HepG2 (cell line): Measurements from ENCODE around the gene SERPINA9. TPM values are rescaled to one million over a fixed set of nuclear protein-coding genes. Genes with fewer than 3 reads are reported as not detected.
A peak's percentile ranks its signal among the peaks of the same experiment; 100 is the strongest.

Experiments used
- ATAC-seq: fragments of 200-7000 bp; cut with Tn5 transposase; 3 replicates; pipeline ENCODE4 v1.9.1; 2020; ENCODE audit warnings: mild to moderate bottlenecking, moderate library complexity
- BruUV-seq: library from RNA; stranded (reverse); fragments of 400-500 nt; replicated peaks from 2 replicates; lab custom pipeline; 2021; lab: Mats Ljungman, UMichigan
- CTCF ChIA-PET: fragments of 300-600 bp; formaldehyde crosslinking; extraction: SDS; loops from one replicate; lab custom pipeline; 2021; ENCODE audit warnings: low total read pairs, inconsistent platforms, low intra/inter-chr PET ratio; lab: Yijun Ruan, JAX
- POLR2A ChIA-PET: fragments of 350-600 bp; sonication (Branson Sonifier 250); formaldehyde crosslinking; loops from one replicate; lab custom pipeline; 2020; ENCODE audit warnings: antibody characterized with exemption, inconsistent platforms; lab: Yijun Ruan, JAX
- DNase-seq: peaks from one replicate; pipeline ENCODE4 v3.0.0-alpha.2; 2015; ENCODE audit warnings: low spot score
- FAIRE-seq: peaks from 3 replicates; lab custom pipeline; 2011; peaks lifted over from hg19 to GRCh38; lab: Jason Lieb, UNC
- H2AFZ ChIP-seq: one replicate; pipeline ENCODE4 v1.6.1; 2011; ENCODE audit warnings: low read length, inconsistent platforms
- H3K27ac ChIP-seq: fragments of 300-600 bp; 3 replicates; pipeline ENCODE4 v1.8.0; 2011; ENCODE audit warnings: mixed run types, mild to moderate bottlenecking, mixed read lengths, low read length, inconsistent platforms; ENCODE audit not compliant: insufficient read depth; ENCODE audit errors: extremely low read length
- H3K27me3 ChIP-seq, 2 experiments: fragments of 200-600 bp in 1 of 2; 2 replicates in 1 of 2; 3 replicates in 1 of 2; pipeline versions ENCODE4 v1.6.0 to v1.8.0; 2011; ENCODE audit warnings: low read length in 2 of 2, mild to moderate bottlenecking in 2 of 2, moderate library complexity in 2 of 2, inconsistent platforms in 1 of 2; ENCODE audit not compliant: insufficient read depth in 2 of 2, control insufficient read depth in 1 of 2
- H3K36me3 ChIP-seq, 2 experiments: fragments of 200-600 bp in 1 of 2; replicated peaks in 1 of 2; 2 replicates in 1 of 2; 3 replicates in 1 of 2; pipeline versions ENCODE4 v1.5.1 to v1.8.0; 2011; ENCODE audit warnings: low read length in 2 of 2, inconsistent platforms in 1 of 2; ENCODE audit not compliant: insufficient read depth in 2 of 2, control insufficient read depth in 1 of 2
- H3K4me1 ChIP-seq: 2 replicates; pipeline ENCODE4 v1.5.1; 2012; ENCODE audit warnings: low read length, inconsistent platforms; ENCODE audit not compliant: insufficient read depth
- H3K4me2 ChIP-seq: 2 replicates; pipeline ENCODE4 v1.6.0; 2011; ENCODE audit warnings: low read depth, low read length, inconsistent platforms
- H3K4me3 ChIP-seq, 3 experiments: fragments of 200-600 bp in 1 of 3; sonication (generic), shearing (Covaris generic) in 1 of 3; replicated peaks in 1 of 3; 2 replicates each; pipeline ENCODE4 v1.5.1; 2011 to 2016; ENCODE audit warnings: low read length in 3 of 3, inconsistent platforms in 2 of 3, low read depth in 2 of 3, mild to moderate bottlenecking in 2 of 3, control low read depth in 1 of 3, mixed read lengths in 1 of 3; ENCODE audit not compliant: insufficient read depth in 1 of 3
- H3K79me2 ChIP-seq: one replicate; pipeline ENCODE4 v1.6.1; 2011; ENCODE audit warnings: low read length, inconsistent platforms; ENCODE audit not compliant: insufficient read depth
- H3K9ac ChIP-seq: 2 replicates; pipeline ENCODE4 v1.6.0; 2011; ENCODE audit warnings: mild to moderate bottlenecking, low read depth, low read length, inconsistent platforms; ENCODE audit not compliant: insufficient read depth
- H3K9me3 ChIP-seq: 2 replicates; pipeline ENCODE4 v1.5.1; 2012; ENCODE audit warnings: mild to moderate bottlenecking, low read length
- H4K20me1 ChIP-seq: 2 replicates; pipeline ENCODE4 v1.6.0; 2011; ENCODE audit warnings: inconsistent platforms, mild to moderate bottlenecking, low read length, moderate library complexity; ENCODE audit not compliant: insufficient read depth
- BORCS8-MEF2B ChIP-seq: sonication (generic); formaldehyde crosslinking; IDR thresholded peaks from 2 replicates; pipeline ENCODE4 v1.8.0; 2022; ENCODE audit warnings: mild to moderate bottlenecking, missing genetic modification reagents
- CENPBD1 ChIP-seq: sonication (generic); formaldehyde crosslinking; IDR thresholded peaks from 2 replicates; pipeline ENCODE4 v1.8.0; 2022; ENCODE audit warnings: missing genetic modification reagents, low read depth, mild to moderate bottlenecking, borderline replicate concordance
- HMGXB4 ChIP-seq, 2 experiments: sonication (generic) in 1 of 2; formaldehyde crosslinking in 1 of 2; IDR thresholded peaks; 2 replicates each; pipeline versions ENCODE4 v1.4.0 to v1.6.1; 2018 to 2020; ENCODE audit warnings: missing genetic modification reagents in 2 of 2, borderline replicate concordance in 1 of 2, low read depth in 1 of 2, mild to moderate bottlenecking in 1 of 2, missing biosample characterization in 1 of 2
- KLF12 ChIP-seq: sonication (generic); formaldehyde crosslinking; IDR thresholded peaks from 2 replicates; pipeline ENCODE4 v1.4.0; 2020; ENCODE audit warnings: missing genetic modification reagents, borderline replicate concordance
- PLSCR1 ChIP-seq: sonication (generic); formaldehyde crosslinking; IDR thresholded peaks from 2 replicates; pipeline ENCODE4 v1.5.0; 2020; ENCODE audit warnings: missing genetic modification reagents, mild to moderate bottlenecking, borderline replicate concordance
- RFX3 ChIP-seq: IDR thresholded peaks from 2 replicates; pipeline ENCODE4 v1.6.1; 2016; ENCODE audit warnings: missing biosample characterization, missing genetic modification reagents
- ZNF124 ChIP-seq: sonication (generic); formaldehyde crosslinking; IDR thresholded peaks from 2 replicates; pipeline ENCODE4 v1.4.0; 2020; ENCODE audit warnings: missing genetic modification reagents
- ZNF33A ChIP-seq: sonication (generic); formaldehyde crosslinking; IDR thresholded peaks from 2 replicates; pipeline ENCODE4 v1.5.1; 2020; ENCODE audit warnings: missing genetic modification reagents, mild to moderate bottlenecking, moderate library complexity, borderline replicate concordance
- WGBS: methylation state at CpG from one replicate; pipeline ENCODE4 v1.1.6; 2017; ENCODE audit warnings: low lambda C conversion rate; 5-methylcytosine and 5-hydroxymethylcytosine counted together
- in situ Hi-C: cut with HindIII; loops from 2 replicates; pipeline ENCODE4 v1.10.0; 2017; ENCODE audit warnings: low pct_unique_long_range_greater_than_20kb; ENCODE audit not compliant: extremely low pct_ligation_motif_present
- intact Hi-C: fragments of 100-400 bp; cut with micrococcal nuclease; formaldehyde crosslinking; loops from one replicate; pipeline ENCODE4 v1.10.0; 2022; ENCODE audit not compliant: unreplicated experiment
- polyA plus RNA-seq, 8 experiments: library from polyadenylated mRNA; depleted of rRNA in 3 of 8; stranded (reverse) in 7 of 8; unstranded in 1 of 8; fragments of >200 nt; fragmentation: Illumina TruSeq in 4 of 8; extraction: Trizol in 4 of 8; gene quantifications; 2 replicates each; pipeline versions ENCODE4 v1.2.1 to v1.2.3, GENCODE V29; 2011 to 2016; ENCODE audit warnings: low read depth in 4 of 8, missing spikeins in 1 of 8, mixed read lengths in 1 of 8; ENCODE audit not compliant: insufficient read depth in 1 of 8
- total RNA-seq, 5 experiments: library from RNA; depleted of rRNA; stranded (reverse); fragments of >200 nt; fragmentation: Illumina TruSeq; extraction: Trizol; gene quantifications; 2 replicates each; pipeline ENCODE4 v1.2.3, GENCODE V29; 2016; ENCODE audit warnings: low read depth in 1 of 5
- TF ChIP-seq, protein P1 (sequence below): IDR thresholded peaks from 2 replicates; pipeline ENCODE4 v1.4.0; 2020; ENCODE audit warnings: mild to moderate bottlenecking, missing genetic modification reagents
- TF ChIP-seq, protein P2 (sequence below): sonication (generic); formaldehyde crosslinking; IDR thresholded peaks from 2 replicates; pipeline ENCODE4 v1.4.0; 2020; ENCODE audit warnings: mild to moderate bottlenecking, missing genetic modification reagents

The SERPINA9 gene
- total and polyA plus RNA-seq, 2 of the 13 experiments (the other 11 are each of a cell fraction or from before 2014, with no cell fraction given), result 0.21 TPM; not detected in 1

DNA sequence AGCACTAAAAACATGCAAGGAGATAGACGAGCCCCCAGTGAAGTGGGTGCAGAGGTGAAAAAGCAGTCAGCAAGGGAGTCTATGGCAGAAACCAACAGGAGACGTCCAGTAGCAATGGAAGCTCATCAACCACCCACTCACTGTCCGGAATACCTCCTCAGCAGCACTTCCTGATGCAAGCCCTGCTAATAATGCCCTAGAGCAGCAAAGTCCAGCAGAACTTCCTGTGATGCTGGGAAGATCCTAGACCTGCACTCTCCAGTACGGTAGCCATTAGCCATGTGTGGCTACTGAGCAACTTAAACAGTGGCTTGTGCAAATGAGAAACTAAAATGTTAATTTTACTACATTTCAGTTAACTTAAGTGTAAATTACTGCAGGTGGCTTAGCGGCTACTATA lies 11.0 kb downstream of the SERPINA9 start:
- intact Hi-C loops (no loop called here), in situ Hi-C loops (no loop called here)
- no peak overlapping the region for H2AFZ ChIP-seq
- no peak overlapping the region for H3K9ac ChIP-seq
- FAIRE-seq, result no peak
- no peaks in the 10 kb centered on the region for H3K36me3 ChIP-seq
- peak overlapping the region; percentile 15 for H3K4me2 ChIP-seq
- no peak for DNase-seq
- H4K20me1 ChIP-seq, result no peaks in the 10 kb centered on the region
- BruUV-seq, result no TSS peak
- ChIA-PET POLR2A (interaction anchor here (0.7 to 1.8 kb wide), 4 partner anchors 13 to 147 kb away, joined by 3 to 13 read pairs (median 4); partner anchors contain the start of genes SERPINA11 and SERPINA3), CTCF (no interaction called here)
- ATAC-seq, result 0 out of 3 replicates have a peak, but pooled peaks have one; percentile 13
- H3K27ac ChIP-seq, result peak overlapping the region; percentile 5
- H3K4me1 ChIP-seq, result peaks cover 75% of the 10 kb centered on the region
- H3K79me2 ChIP-seq, result no peaks in the 10 kb centered on the region
- WGBS, result 87% methylated on average over 4 of the region's 5 CpGs
- H3K9me3 ChIP-seq, result no peaks in the 10 kb centered on the region
- no peak overlapping the region for H3K4me3 ChIP-seq
- H3K27me3 ChIP-seq, result no peaks in the 10 kb centered on the region
- TF ChIP-seq, protein P1, sequence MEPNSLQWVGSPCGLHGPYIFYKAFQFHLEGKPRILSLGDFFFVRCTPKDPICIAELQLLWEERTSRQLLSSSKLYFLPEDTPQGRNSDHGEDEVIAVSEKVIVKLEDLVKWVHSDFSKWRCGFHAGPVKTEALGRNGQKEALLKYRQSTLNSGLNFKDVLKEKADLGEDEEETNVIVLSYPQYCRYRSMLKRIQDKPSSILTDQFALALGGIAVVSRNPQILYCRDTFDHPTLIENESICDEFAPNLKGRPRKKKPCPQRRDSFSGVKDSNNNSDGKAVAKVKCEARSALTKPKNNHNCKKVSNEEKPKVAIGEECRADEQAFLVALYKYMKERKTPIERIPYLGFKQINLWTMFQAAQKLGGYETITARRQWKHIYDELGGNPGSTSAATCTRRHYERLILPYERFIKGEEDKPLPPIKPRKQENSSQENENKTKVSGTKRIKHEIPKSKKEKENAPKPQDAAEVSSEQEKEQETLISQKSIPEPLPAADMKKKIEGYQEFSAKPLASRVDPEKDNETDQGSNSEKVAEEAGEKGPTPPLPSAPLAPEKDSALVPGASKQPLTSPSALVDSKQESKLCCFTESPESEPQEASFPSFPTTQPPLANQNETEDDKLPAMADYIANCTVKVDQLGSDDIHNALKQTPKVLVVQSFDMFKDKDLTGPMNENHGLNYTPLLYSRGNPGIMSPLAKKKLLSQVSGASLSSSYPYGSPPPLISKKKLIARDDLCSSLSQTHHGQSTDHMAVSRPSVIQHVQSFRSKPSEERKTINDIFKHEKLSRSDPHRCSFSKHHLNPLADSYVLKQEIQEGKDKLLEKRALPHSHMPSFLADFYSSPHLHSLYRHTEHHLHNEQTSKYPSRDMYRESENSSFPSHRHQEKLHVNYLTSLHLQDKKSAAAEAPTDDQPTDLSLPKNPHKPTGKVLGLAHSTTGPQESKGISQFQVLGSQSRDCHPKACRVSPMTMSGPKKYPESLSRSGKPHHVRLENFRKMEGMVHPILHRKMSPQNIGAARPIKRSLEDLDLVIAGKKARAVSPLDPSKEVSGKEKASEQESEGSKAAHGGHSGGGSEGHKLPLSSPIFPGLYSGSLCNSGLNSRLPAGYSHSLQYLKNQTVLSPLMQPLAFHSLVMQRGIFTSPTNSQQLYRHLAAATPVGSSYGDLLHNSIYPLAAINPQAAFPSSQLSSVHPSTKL (CRISPR knock-in tag), result no peak
- TF ChIP-seq RFX3 (CRISPR knock-in tag) (no peak), BORCS8-MEF2B (CRISPR knock-in tag) (no peak), HMGXB4 (CRISPR knock-in tag; IDR thresholded peaks at IDR 0.05; ENCODE audit: borderline replicate concordance in 1 of 2, low read depth in 1 of 2) (no peak), CENPBD1 (CRISPR knock-in tag) (no peak), KLF12 (CRISPR knock-in tag) (0 out of 2 replicates have a peak, but pooled peaks have one; percentile 19), ZNF33A (CRISPR knock-in tag) (no peak), PLSCR1 (no peak), ZNF124 (CRISPR knock-in tag) (no peak)
- TF ChIP-seq, protein P2, sequence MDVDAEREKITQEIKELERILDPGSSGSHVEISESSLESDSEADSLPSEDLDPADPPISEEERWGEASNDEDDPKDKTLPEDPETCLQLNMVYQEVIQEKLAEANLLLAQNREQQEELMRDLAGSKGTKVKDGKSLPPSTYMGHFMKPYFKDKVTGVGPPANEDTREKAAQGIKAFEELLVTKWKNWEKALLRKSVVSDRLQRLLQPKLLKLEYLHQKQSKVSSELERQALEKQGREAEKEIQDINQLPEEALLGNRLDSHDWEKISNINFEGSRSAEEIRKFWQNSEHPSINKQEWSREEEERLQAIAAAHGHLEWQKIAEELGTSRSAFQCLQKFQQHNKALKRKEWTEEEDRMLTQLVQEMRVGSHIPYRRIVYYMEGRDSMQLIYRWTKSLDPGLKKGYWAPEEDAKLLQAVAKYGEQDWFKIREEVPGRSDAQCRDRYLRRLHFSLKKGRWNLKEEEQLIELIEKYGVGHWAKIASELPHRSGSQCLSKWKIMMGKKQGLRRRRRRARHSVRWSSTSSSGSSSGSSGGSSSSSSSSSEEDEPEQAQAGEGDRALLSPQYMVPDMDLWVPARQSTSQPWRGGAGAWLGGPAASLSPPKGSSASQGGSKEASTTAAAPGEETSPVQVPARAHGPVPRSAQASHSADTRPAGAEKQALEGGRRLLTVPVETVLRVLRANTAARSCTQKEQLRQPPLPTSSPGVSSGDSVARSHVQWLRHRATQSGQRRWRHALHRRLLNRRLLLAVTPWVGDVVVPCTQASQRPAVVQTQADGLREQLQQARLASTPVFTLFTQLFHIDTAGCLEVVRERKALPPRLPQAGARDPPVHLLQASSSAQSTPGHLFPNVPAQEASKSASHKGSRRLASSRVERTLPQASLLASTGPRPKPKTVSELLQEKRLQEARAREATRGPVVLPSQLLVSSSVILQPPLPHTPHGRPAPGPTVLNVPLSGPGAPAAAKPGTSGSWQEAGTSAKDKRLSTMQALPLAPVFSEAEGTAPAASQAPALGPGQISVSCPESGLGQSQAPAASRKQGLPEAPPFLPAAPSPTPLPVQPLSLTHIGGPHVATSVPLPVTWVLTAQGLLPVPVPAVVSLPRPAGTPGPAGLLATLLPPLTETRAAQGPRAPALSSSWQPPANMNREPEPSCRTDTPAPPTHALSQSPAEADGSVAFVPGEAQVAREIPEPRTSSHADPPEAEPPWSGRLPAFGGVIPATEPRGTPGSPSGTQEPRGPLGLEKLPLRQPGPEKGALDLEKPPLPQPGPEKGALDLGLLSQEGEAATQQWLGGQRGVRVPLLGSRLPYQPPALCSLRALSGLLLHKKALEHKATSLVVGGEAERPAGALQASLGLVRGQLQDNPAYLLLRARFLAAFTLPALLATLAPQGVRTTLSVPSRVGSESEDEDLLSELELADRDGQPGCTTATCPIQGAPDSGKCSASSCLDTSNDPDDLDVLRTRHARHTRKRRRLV (CRISPR knock-in tag), result no peak
